HepG2 (cell line): ENCODE measurements around the gene LSMEM2. TPM values are rescaled to one million over a fixed set of nuclear protein-coding genes. Genes with fewer than 3 reads are reported as not detected.
A peak's percentile ranks its signal among the peaks of the same experiment; 100 is the strongest.

Experiments
- FOSL1 ChIP-seq: sonication (generic); formaldehyde crosslinking; IDR thresholded peaks from 2 replicates; pipeline ENCODE4 v1.9.0; 2021; ENCODE audit warnings: missing genetic modification reagents, borderline replicate concordance
- MATR3 ChIP-seq: sonication (generic); formaldehyde crosslinking; IDR thresholded peaks from 2 replicates; pipeline ENCODE4 v1.4.0; 2020; ENCODE audit warnings: missing genetic modification reagents
- MEIS1 ChIP-seq: sonication (generic); formaldehyde crosslinking; IDR thresholded peaks from 2 replicates; pipeline ENCODE4 v1.9.0; 2021; ENCODE audit warnings: mild to moderate bottlenecking, missing genetic modification reagents, moderate library complexity, borderline replicate concordance
- NPAS2 ChIP-seq: sonication (generic); formaldehyde crosslinking; IDR thresholded peaks from 2 replicates; pipeline ENCODE4 v1.8.0; 2022; ENCODE audit warnings: mild to moderate bottlenecking, missing genetic modification reagents, borderline replicate concordance
- NR2C2 ChIP-seq: sonication (generic); formaldehyde crosslinking; IDR thresholded peaks from 2 replicates; pipeline ENCODE4 v1.4.0; 2020; ENCODE audit warnings: missing genetic modification reagents, mild to moderate bottlenecking, moderate library complexity, borderline replicate concordance
- NR2F6 ChIP-seq, 2 experiments: IDR thresholded peaks; 2 replicates each; pipeline ENCODE4 v1.6.1; 2016; ENCODE audit warnings: antibody characterized with exemption in 1 of 2, mild to moderate bottlenecking in 1 of 2
- RAD21 ChIP-seq: fragments of 450-650 bp; formaldehyde crosslinking; IDR thresholded peaks from 2 replicates; pipeline ENCODE4 v1.5.0; 2020; ENCODE audit warnings: mild to moderate bottlenecking
- RERE ChIP-seq: IDR thresholded peaks from 2 replicates; pipeline ENCODE4 v1.6.1; 2016; ENCODE audit warnings: low read depth, missing genetic modification reagents, missing compliant biosample characterization
- SNAPC2 ChIP-seq: sonication (generic); formaldehyde crosslinking; IDR thresholded peaks from 2 replicates; pipeline ENCODE4 v1.8.1; 2022; ENCODE audit warnings: mild to moderate bottlenecking, missing genetic modification reagents
- SRSF4 ChIP-seq: fragments of 200-400 bp; formaldehyde crosslinking; IDR thresholded peaks from one replicate; pipeline ENCODE4 v1.6.1; 2018; ENCODE audit warnings: mild to moderate bottlenecking, low read depth, low read length, moderate library complexity; ENCODE audit not compliant: poor library complexity, severe bottlenecking
- TFAP4 ChIP-seq: sonication (generic); IDR thresholded peaks from 2 replicates; pipeline ENCODE4 v1.6.1; 2016; ENCODE audit warnings: low read depth, borderline replicate concordance
- TFDP2 ChIP-seq: sonication (generic); formaldehyde crosslinking; IDR thresholded peaks from 2 replicates; pipeline ENCODE4 v1.4.0; 2020; ENCODE audit warnings: missing genetic modification reagents
- ZBTB10 ChIP-seq: sonication (generic); formaldehyde crosslinking; IDR thresholded peaks from 2 replicates; pipeline ENCODE4 v1.4.0; 2020; ENCODE audit warnings: missing genetic modification reagents, borderline replicate concordance
- ZNF30 ChIP-seq: sonication (generic); formaldehyde crosslinking; IDR thresholded peaks from 2 replicates; pipeline ENCODE4 v1.5.0; 2020; ENCODE audit warnings: mild to moderate bottlenecking, missing genetic modification reagents
- ZNF317 ChIP-seq: sonication (generic); formaldehyde crosslinking; IDR thresholded peaks from 2 replicates; pipeline ENCODE4 v1.5.0; 2020; ENCODE audit warnings: mild to moderate bottlenecking, missing genetic modification reagents
- ZNF746 ChIP-seq: sonication (generic); formaldehyde crosslinking; IDR thresholded peaks from 2 replicates; pipeline ENCODE4 v1.8.0; 2022; ENCODE audit warnings: mild to moderate bottlenecking, missing genetic modification reagents
- polyA plus RNA-seq, 8 experiments: library from polyadenylated mRNA; depleted of rRNA in 3 of 8; stranded (reverse) in 7 of 8; unstranded in 1 of 8; fragments of >200 nt; fragmentation: Illumina TruSeq in 4 of 8; extraction: Trizol in 4 of 8; gene quantifications; 2 replicates each; pipeline versions ENCODE4 v1.2.1 to v1.2.3, GENCODE V29; 2011 to 2016; ENCODE audit warnings: low read depth in 4 of 8, missing spikeins in 1 of 8, mixed read lengths in 1 of 8; ENCODE audit not compliant: insufficient read depth in 1 of 8
- total RNA-seq, 5 experiments: library from RNA; depleted of rRNA; stranded (reverse); fragments of >200 nt; fragmentation: Illumina TruSeq; extraction: Trizol; gene quantifications; 2 replicates each; pipeline ENCODE4 v1.2.3, GENCODE V29; 2016; ENCODE audit warnings: low read depth in 1 of 5

The LSMEM2 gene
- total and polyA plus RNA-seq, 2 of the 13 experiments (the other 11 are each of a cell fraction or from before 2014, with no cell fraction given) = 0.07 to 0.41 TPM

GRCh38 chr3:50245831-50246516 is 32.9 kb upstream of the LSMEM2 start (continued):
- TF ChIP-seq ZNF30 (CRISPR knock-in tag) (no peak), NR2C2 (CRISPR knock-in tag) (no peak), SNAPC2 (CRISPR knock-in tag) (no peak), TFDP2 (no peak), MATR3 (CRISPR knock-in tag) (no peak), FOSL1 (no peak), NR2F6 (IDR thresholded peaks at IDR 0.05) (no peak), NR2F6 (CRISPR knock-in tag; IDR thresholded peaks at IDR 0.05) (no peak; the same call in 1 of the 2 replicates), RAD21 (CRISPR knock-in tag) (peak; percentile 91), ZNF746 (CRISPR knock-in tag) (no peak), MEIS1 (CRISPR knock-in tag) (no peak), NPAS2 (CRISPR knock-in tag) (no peak), RERE (CRISPR knock-in tag) (no peak), ZNF317 (peak; percentile 62; the same call in 1 of the 2 replicates), TFAP4 (0 out of 2 replicates have a peak, but pooled peaks have one; percentile 9), SRSF4 (no peak), ZBTB10 (CRISPR knock-in tag) (no peak)
